Measurements from ENCODE around the gene C16orf74. TPM values are rescaled to one million over a fixed set of nuclear protein-coding genes. Genes with fewer than 3 reads are reported as not detected.

The C16orf74 gene
- total RNA-seq, 1 experiment from 2014 or later, result 44.3 TPM

- Histone ChIP-seq H2AFZ (no peak overlapping the region), H3K4me1 (replicated peaks; ENCODE audit: insufficient read depth) (no peaks in the 10 kb centered on the region), H3K27me3 (ENCODE audit: insufficient read depth, low read depth) (no peaks in the 10 kb centered on the region), H3K4me2 (no peak overlapping the region), H3K9me3 (ENCODE audit: insufficient read depth, low read depth) (no peaks in the 10 kb centered on the region), H3K79me2 (ENCODE audit: low read depth) (peaks cover 34% of the 10 kb centered on the region), H3K27ac (no peak overlapping the region), H3F3A (ENCODE audit: insufficient read depth, low read depth) (peaks cover 12% of the 10 kb centered on the region; the same call in 1 of the 2 replicates), H3K36me3 (ENCODE audit: low read depth) (peaks cover 10% of the 10 kb centered on the region; the same call in 1 of the 2 replicates), H3K4me3 (no peak overlapping the region), H3K9me2 (ENCODE audit: insufficient read depth) (no peaks in the 10 kb centered on the region), H4K20me1 (ENCODE audit: insufficient read depth) (peaks cover 12% of the 10 kb centered on the region)
- no TSS peak for BruUV-seq (replicated peaks)
- intact Hi-C loops (cut with micrococcal nuclease; ENCODE audit: unreplicated experiment), result no loop called here
- ChIA-PET CTCF (interaction anchor here (0.6 kb wide), 1 partner anchor 391 kb away, joined by 3 read pairs; no protein-coding TSS in a partner anchor), POLR2A (ENCODE audit: unreplicated experiment) (no interaction called here)
- no peak for TF ChIP-seq EZH2 (IDR thresholded peaks at IDR 0.05; ENCODE audit: low read depth)
- TF ChIP-seq CTCF (conservative IDR thresholded peaks at IDR 0.05), result no peak
- DNase-seq, result no peak
Observed at GRCh38 chr16:85738923-85739715, 11.8 kb downstream of the C16orf74 start.

DNA sequence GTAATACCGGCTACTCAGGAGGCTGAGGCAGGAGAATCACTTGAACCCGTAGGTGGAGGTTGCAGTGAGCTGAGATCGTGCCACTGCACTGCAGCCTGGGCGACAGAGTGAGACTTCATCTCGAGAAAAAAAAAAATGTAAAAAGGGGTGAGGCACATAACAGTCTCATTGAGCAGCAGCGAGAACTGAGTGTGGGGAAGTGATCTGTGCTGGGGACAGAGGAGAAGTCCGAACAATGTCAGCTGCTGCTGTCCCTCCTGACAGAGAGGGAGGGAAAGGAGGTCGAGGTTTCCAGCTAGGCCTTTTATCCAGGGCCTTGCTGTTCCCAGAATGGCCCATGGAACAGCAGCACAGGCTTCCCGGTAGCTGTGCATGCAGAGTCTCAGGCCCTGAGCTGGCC, 14.0 kb downstream of the C16orf74 start:
- no peak for DNase-seq
- H3K27me3 ChIP-seq (ENCODE audit: insufficient read depth, low read depth), result no peaks in the 10 kb centered on the region
- peaks cover 13% of the 10 kb centered on the region for H3K79me2 ChIP-seq (ENCODE audit: low read depth)
- H3F3A ChIP-seq (ENCODE audit: insufficient read depth, low read depth), result peaks cover 19% of the 10 kb centered on the region; the same call in 1 of the 2 replicates
- POLR2A ChIA-PET (ENCODE audit: unreplicated experiment), result no interaction called here
- CTCF ChIA-PET, result no interaction called here
- H3K9me3 ChIP-seq (ENCODE audit: insufficient read depth, low read depth), result no peaks in the 10 kb centered on the region
- intact Hi-C loops (cut with micrococcal nuclease; ENCODE audit: unreplicated experiment), result no loop called here
- H3K27ac ChIP-seq, result no peak overlapping the region
- H3K4me2 ChIP-seq, result no peak overlapping the region
- H3K9me2 ChIP-seq (ENCODE audit: insufficient read depth), result no peaks in the 10 kb centered on the region
- H3K4me1 ChIP-seq (replicated peaks; ENCODE audit: insufficient read depth), result peaks cover 9% of the 10 kb centered on the region; the same call in 1 of the 2 replicates
- H3K4me3 ChIP-seq, result no peak overlapping the region
- H4K20me1 ChIP-seq (ENCODE audit: insufficient read depth), result peaks cover 5% of the 10 kb centered on the region
- peaks cover 6% of the 10 kb centered on the region; the same call in 1 of the 2 replicates for H3K36me3 ChIP-seq (ENCODE audit: low read depth)
- TF ChIP-seq CTCF (conservative IDR thresholded peaks at IDR 0.05) (no peak), EZH2 (IDR thresholded peaks at IDR 0.05; ENCODE audit: low read depth) (no peak)
- BruUV-seq (replicated peaks), result no TSS peak
- H2AFZ ChIP-seq, result no peak overlapping the region

- H2AFZ ChIP-seq, result no peak overlapping the region
- intact Hi-C loops (cut with micrococcal nuclease; ENCODE audit: unreplicated experiment), result no loop called here
- BruUV-seq (replicated peaks), result no TSS peak
Observed at GRCh38 chr16:85735946-85736345, 14.9 kb downstream of the C16orf74 start.

More at GRCh38 chr16:85735946-85736345, 14.9 kb downstream of the C16orf74 start:
- no peak overlapping the region for H3K27ac ChIP-seq
- no peaks in the 10 kb centered on the region for H3K27me3 ChIP-seq (ENCODE audit: insufficient read depth, low read depth)
- peaks cover 2% of the 10 kb centered on the region; the same call in 1 of the 2 replicates for H3K36me3 ChIP-seq (ENCODE audit: low read depth)
- POLR2A ChIA-PET (ENCODE audit: unreplicated experiment), result interaction anchor here (0.6 kb wide), 1 partner anchor 1409 kb away, joined by 9 read pairs; no protein-coding TSS in a partner anchor
- H3K4me3 ChIP-seq, result no peak overlapping the region
- DNase-seq, result no peak
- peaks cover 5% of the 10 kb centered on the region for H4K20me1 ChIP-seq (ENCODE audit: insufficient read depth)
- no peaks in the 10 kb centered on the region for H3K9me3 ChIP-seq (ENCODE audit: insufficient read depth, low read depth)
- H3K9me2 ChIP-seq (ENCODE audit: insufficient read depth), result no peaks in the 10 kb centered on the region
- CTCF ChIA-PET, result no interaction called here
- H3K4me2 ChIP-seq, result no peak overlapping the region
- peaks cover 19% of the 10 kb centered on the region; the same call in 1 of the 2 replicates for H3F3A ChIP-seq (ENCODE audit: insufficient read depth, low read depth)
- peaks cover 9% of the 10 kb centered on the region; the same call in 1 of the 2 replicates for H3K4me1 ChIP-seq (replicated peaks; ENCODE audit: insufficient read depth)
- TF ChIP-seq EZH2 (IDR thresholded peaks at IDR 0.05; ENCODE audit: low read depth), result no peak
- H3K79me2 ChIP-seq (ENCODE audit: low read depth), result 0 out of 2 replicates have a peak, but pooled peaks cover 5% of the 10 kb centered on the region
